ENCODE measurements around the gene ACO2. TPM values are rescaled to one million over a fixed set of nuclear protein-coding genes. Genes with fewer than 3 reads are reported as not detected.

ACO2 gene
- total and polyA plus RNA-seq, 2 of the 13 experiments (the other 11 are each of a cell fraction or from before 2014, with no cell fraction given) = 19.2 to 45.6 TPM

- TF ChIP-seq ZNF7 (CRISPR knock-in tag; IDR thresholded peaks at IDR 0.05) = no peak
- no peak for TF ChIP-seq TSC22D2 (CRISPR knock-in tag; IDR thresholded peaks at IDR 0.05; ENCODE audit: borderline replicate concordance)
- no peak for TF ChIP-seq ZNF780A (CRISPR knock-in tag; IDR thresholded peaks at IDR 0.05)
- no peak for TF ChIP-seq ZNF580 (CRISPR knock-in tag; IDR thresholded peaks at IDR 0.05; ENCODE audit: borderline replicate concordance, low read depth)
- no peak for TF ChIP-seq FOXP1 (IDR thresholded peaks at IDR 0.05)
- no peak for TF ChIP-seq FOXP1 (CRISPR knock-in tag; IDR thresholded peaks at IDR 0.05)
- TF ChIP-seq TFE3 (CRISPR knock-in tag; IDR thresholded peaks at IDR 0.05) = no peak
- TF ChIP-seq ZNF30 (CRISPR knock-in tag; IDR thresholded peaks at IDR 0.05) = no peak
- no peak for TF ChIP-seq EP300 (IDR thresholded peaks at IDR 0.05; ENCODE audit: low read depth in 2 of 2, low read length in 2 of 2)
- no peak for TF ChIP-seq EP300 (CRISPR knock-in tag; IDR thresholded peaks at IDR 0.05; ENCODE audit: borderline replicate concordance)
- no peak for TF ChIP-seq ZNF501 (CRISPR knock-in tag; IDR thresholded peaks at IDR 0.05)
- peak; percentile 48; the same call in 1 of the 2 replicates for TF ChIP-seq ZNF737 (CRISPR knock-in tag; IDR thresholded peaks at IDR 0.05; ENCODE audit: borderline replicate concordance)
- peak; percentile 11 for TF ChIP-seq AGO1 (IDR thresholded peaks at IDR 0.05; ENCODE audit: low read depth, low read length, poor library complexity, severe bottlenecking)
- no peak for TF ChIP-seq ZNF33A (CRISPR knock-in tag; IDR thresholded peaks at IDR 0.05; ENCODE audit: borderline replicate concordance)
- TF ChIP-seq ZBTB33 (CRISPR knock-in tag; IDR thresholded peaks at IDR 0.05) = 0 out of 2 replicates have a peak, but pooled peaks have one; percentile 0
- no peak for TF ChIP-seq JDP2 (CRISPR knock-in tag; IDR thresholded peaks at IDR 0.05; ENCODE audit: borderline replicate concordance)
- TF ChIP-seq ZNF557 (CRISPR knock-in tag; IDR thresholded peaks at IDR 0.05) = no peak
- TF ChIP-seq, protein P1, sequence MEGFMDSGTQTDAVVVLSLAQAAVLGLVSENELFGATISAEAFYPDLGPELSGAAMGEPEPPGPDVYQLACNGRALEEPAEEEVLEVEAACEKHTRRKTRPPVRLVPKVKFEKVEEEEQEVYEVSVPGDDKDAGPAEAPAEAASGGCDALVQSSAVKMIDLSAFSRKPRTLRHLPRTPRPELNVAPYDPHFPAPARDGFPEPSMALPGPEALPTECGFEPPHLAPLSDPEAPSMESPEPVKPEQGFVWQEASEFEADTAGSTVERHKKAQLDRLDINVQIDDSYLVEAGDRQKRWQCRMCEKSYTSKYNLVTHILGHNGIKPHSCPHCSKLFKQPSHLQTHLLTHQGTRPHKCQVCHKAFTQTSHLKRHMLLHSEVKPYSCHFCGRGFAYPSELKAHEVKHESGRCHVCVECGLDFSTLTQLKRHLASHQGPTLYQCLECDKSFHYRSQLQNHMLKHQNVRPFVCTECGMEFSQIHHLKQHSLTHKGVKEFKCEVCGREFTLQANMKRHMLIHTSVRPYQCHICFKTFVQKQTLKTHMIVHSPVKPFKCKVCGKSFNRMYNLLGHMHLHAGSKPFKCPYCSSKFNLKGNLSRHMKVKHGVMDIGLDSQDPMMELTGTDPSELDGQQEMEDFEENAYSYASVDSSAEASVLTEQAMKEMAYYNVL (CRISPR knock-in tag; IDR thresholded peaks at IDR 0.05; ENCODE audit: borderline replicate concordance) = no peak
- TF ChIP-seq, protein P2, sequence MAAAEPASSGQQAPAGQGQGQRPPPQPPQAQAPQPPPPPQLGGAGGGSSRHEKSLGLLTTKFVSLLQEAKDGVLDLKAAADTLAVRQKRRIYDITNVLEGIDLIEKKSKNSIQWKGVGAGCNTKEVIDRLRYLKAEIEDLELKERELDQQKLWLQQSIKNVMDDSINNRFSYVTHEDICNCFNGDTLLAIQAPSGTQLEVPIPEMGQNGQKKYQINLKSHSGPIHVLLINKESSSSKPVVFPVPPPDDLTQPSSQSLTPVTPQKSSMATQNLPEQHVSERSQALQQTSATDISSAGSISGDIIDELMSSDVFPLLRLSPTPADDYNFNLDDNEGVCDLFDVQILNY (CRISPR knock-in tag; conservative IDR thresholded peaks at IDR 0.05) = no peak
- no peak; the same call in 1 of the 2 replicates for TF ChIP-seq PITX1 (CRISPR knock-in tag; IDR thresholded peaks at IDR 0.05)
- no peak for TF ChIP-seq ZNF382 (CRISPR knock-in tag; IDR thresholded peaks at IDR 0.05; ENCODE audit: borderline replicate concordance)
Observed at GRCh38 chr22:41469218-41469851, 418 bp downstream of the ACO2 start (continued).

Measured in HepG2 (cell line).